Lung (tissue), 12 donors: Measurements from ENCODE around the gene MACROD1. TPM values are rescaled to one million over a fixed set of nuclear protein-coding genes. Genes with fewer than 3 reads are reported as not detected.

ENCODE experiments used
- ATAC-seq: fragments of 200-7000 bp; cut with Tn5 transposase; one replicate; pipeline ENCODE4 v1.9.1; 2020; ENCODE audit warnings: moderate number of reproducible peaks; ENCODE audit not compliant: insufficient read depth, low FRiP score
- DNase-seq, 3 donors: peaks; one replicate each; pipeline ENCODE4 v3.0.0-alpha.2; 2013 to 2017
- H3K27ac ChIP-seq, 2 donors: one replicate each; pipeline ENCODE4 v1.5.1; 2013; ENCODE audit warnings: mild to moderate bottlenecking in 2 of 2, moderate library complexity in 2 of 2, control low read depth in 1 of 2, inconsistent platforms in 1 of 2, low read depth in 1 of 2, low read length in 1 of 2
- H3K27me3 ChIP-seq, 3 donors: one replicate each; pipeline ENCODE4 v1.5.1; 2013; ENCODE audit warnings: low read length in 2 of 3; ENCODE audit not compliant: control insufficient read depth in 3 of 3, insufficient read depth in 3 of 3
- H3K36me3 ChIP-seq, 4 donors: one replicate each; pipeline ENCODE4 v1.5.1; 2013; ENCODE audit warnings: low read length in 4 of 4, mild to moderate bottlenecking in 1 of 4, moderate library complexity in 1 of 4; ENCODE audit not compliant: control insufficient read depth in 4 of 4, insufficient read depth in 4 of 4
- H3K4me1 ChIP-seq, 5 donors: one replicate each; pipeline ENCODE4 v1.5.1; 2013; ENCODE audit warnings: low read length in 5 of 5, mild to moderate bottlenecking in 2 of 5, moderate library complexity in 1 of 5; ENCODE audit not compliant: control insufficient read depth in 5 of 5, insufficient read depth in 5 of 5
- H3K4me3 ChIP-seq: one replicate; pipeline ENCODE4 v1.5.1; 2013; ENCODE audit warnings: mild to moderate bottlenecking, control low read depth, moderate library complexity
- H3K9ac ChIP-seq, 2 donors: one replicate each; pipeline ENCODE4 v1.5.1; 2013; ENCODE audit warnings: low read length in 2 of 2, control low read depth in 1 of 2; ENCODE audit not compliant: insufficient read depth in 1 of 2
- H3K9me3 ChIP-seq, 4 donors: one replicate each; pipeline ENCODE4 v1.5.1; 2013; ENCODE audit warnings: low read length in 3 of 4, mild to moderate bottlenecking in 1 of 4, moderate library complexity in 1 of 4; ENCODE audit not compliant: control insufficient read depth in 4 of 4, insufficient read depth in 3 of 4
- CTCF ChIP-seq: IDR thresholded peaks from 2 replicates; pipeline ENCODE4 v1.5.1; 2012; ENCODE audit warnings: mild to moderate bottlenecking; ENCODE audit errors: control extremely low read depth, extremely low read depth
- WGBS, 2 donors: extraction: QIAGEN DNeasy Blood & Tissue Kit; methylation state at CpG; one replicate each; pipeline ENCODE4 v1.1.7; 2013; 5-methylcytosine and 5-hydroxymethylcytosine counted together
- polyA plus RNA-seq, 2 donors: library from polyadenylated mRNA; stranded (reverse); fragments of 200-250 nt; gene quantifications; one replicate each; pipeline ENCODE4 v1.2.1, GENCODE V29; 2013
- total RNA-seq, 2 donors: library from RNA; depleted of rRNA in 1 of 2; stranded (reverse); fragments of >200 nt in 1 of 2; gene quantifications; one replicate each; pipeline ENCODE4 v1.2.1, GENCODE V29; 2014 to 2021
- donor health status: control.
- donor health status: control.
- donor health status: Bipolar disorder and iron deficiency.
- donor health status: healthy.
- donor health status: DM: yes; HTN: yes; CAD: no.

MACROD1 gene
- total and polyA plus RNA-seq, 4 donors: 9.9 to 70.0 (median 19.0) TPM

GRCh38 chr11:64067230-64067993 is 98.5 kb downstream of the MACROD1 start:
- TF ChIP-seq CTCF: no peak
- no peak overlapping the region for H3K27ac ChIP-seq
- DNase-seq: no peak

GRCh38 chr11:64065712-64066111 is 100.2 kb downstream of the MACROD1 start:
- Histone ChIP-seq H3K9ac (no peak overlapping the region), H3K9me3 (no peaks in the 10 kb centered on the region), H3K4me3 (no peak overlapping the region), H3K27me3 (no peaks in the 10 kb centered on the region), H3K4me1 (peaks cover 0 to 14% (median 4%) of the 10 kb centered on the region in 5 donors), H3K36me3 (no peaks in the 10 kb centered on the region), H3K27ac (no peak overlapping the region)
- TF ChIP-seq CTCF: no peak
- 96 to 97% methylated on average over 9 to 10 of the region's 10 CpGs for WGBS, 2 donors
- no peak for ATAC-seq
- DNase-seq: no peak

More at GRCh38 chr11:64067230-64067993, 98.5 kb downstream of the MACROD1 start:
- Histone ChIP-seq H3K4me3 (no peak overlapping the region), H3K4me1 (peaks cover 0 to 22% (median 0%) of the 10 kb centered on the region in 5 donors), H3K36me3 (no peaks in the 10 kb centered on the region), H3K27me3 (no peaks in the 10 kb centered on the region), H3K9me3 (no peaks in the 10 kb centered on the region), H3K9ac (no peak overlapping the region)
- 63 to 70% methylated on average over 23 to 26 of the region's 26 CpGs for WGBS, 2 donors
- ATAC-seq: no peak

GRCh38 chr11:64065141-64065465 is 100.8 kb downstream of the MACROD1 start:
- Histone ChIP-seq H3K9ac (no peak overlapping the region), H3K27ac (no peak overlapping the region), H3K9me3 (no peaks in the 10 kb centered on the region), H3K4me1 (peaks cover 0 to 18% (median 7%) of the 10 kb centered on the region in 5 donors), H3K36me3 (no peaks in the 10 kb centered on the region), H3K27me3 (peaks cover 0 to 4% (median 2%) of the 10 kb centered on the region in 3 donors), H3K4me3 (no peak overlapping the region)
- TF ChIP-seq CTCF: no peak
- DNase-seq: no peak
- WGBS, 2 donors: 93 to 98% methylated on average over 11 of the region's 11 CpGs
- ATAC-seq: no peak
